ENCODE data around the gene RAB34.

Gene RAB34

DNA sequence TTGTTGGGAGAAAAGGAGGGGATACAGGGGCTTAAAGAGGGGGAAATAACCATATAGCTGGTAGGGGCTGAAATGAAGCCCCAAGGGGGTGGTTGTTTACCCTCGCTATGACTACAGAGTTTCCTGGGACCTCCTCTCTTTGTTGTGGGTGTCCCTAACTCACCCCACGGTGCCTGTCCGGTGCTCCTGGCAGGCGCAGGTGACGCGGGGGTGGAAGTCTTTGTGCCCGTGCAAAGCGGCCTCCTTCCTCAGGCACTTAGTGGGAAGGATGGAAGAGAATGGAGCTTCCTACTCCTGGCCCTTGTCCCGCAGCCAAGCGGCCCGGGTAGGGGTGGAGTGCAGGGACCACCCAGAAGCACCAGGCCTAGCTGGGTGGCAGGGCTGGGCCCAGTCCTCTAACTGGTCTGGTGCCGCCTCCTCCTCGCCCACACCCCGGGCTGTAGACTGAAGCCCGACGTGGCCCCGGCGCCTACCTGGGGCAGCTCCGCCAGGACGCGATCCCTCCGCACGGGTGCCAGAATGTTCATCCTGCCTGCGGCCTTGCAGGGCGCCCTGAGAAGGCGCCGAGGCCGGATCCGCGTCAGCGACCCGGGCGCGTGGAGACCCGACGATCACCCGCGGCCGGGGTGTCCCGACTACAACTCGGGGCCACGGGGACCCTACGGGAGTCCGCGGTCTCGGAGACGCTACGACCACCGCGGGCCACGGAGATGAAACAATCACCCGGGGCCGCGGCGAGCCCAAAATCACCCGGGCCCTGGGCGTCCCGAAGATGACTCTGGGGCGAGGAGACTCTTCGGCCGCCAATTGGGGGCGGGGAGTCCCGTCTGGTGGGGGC, 709 bp downstream of the RAB34 start (continued):
- TF ChIP-seq, protein P1, sequence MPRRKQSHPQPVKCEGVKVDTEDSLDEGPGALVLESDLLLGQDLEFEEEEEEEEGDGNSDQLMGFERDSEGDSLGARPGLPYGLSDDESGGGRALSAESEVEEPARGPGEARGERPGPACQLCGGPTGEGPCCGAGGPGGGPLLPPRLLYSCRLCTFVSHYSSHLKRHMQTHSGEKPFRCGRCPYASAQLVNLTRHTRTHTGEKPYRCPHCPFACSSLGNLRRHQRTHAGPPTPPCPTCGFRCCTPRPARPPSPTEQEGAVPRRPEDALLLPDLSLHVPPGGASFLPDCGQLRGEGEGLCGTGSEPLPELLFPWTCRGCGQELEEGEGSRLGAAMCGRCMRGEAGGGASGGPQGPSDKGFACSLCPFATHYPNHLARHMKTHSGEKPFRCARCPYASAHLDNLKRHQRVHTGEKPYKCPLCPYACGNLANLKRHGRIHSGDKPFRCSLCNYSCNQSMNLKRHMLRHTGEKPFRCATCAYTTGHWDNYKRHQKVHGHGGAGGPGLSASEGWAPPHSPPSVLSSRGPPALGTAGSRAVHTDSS (tag by site-specific recombination; IDR thresholded peaks at IDR 0.05): no peak
- no peak for TF ChIP-seq ZBTB11 (tag by site-specific recombination; conservative IDR thresholded peaks at IDR 0.05; ENCODE audit: low read depth)
- TF ChIP-seq ZNF768 (tag by site-specific recombination; IDR thresholded peaks at IDR 0.05): no peak
- TF ChIP-seq ZNF600 (tag by site-specific recombination; IDR thresholded peaks at IDR 0.05): peak; percentile 27; the same call in 1 of the 2 replicates
- TF ChIP-seq ZNF777 (tag by site-specific recombination; IDR thresholded peaks at IDR 0.05; ENCODE audit: borderline replicate concordance): 0 out of 2 replicates have a peak, but pooled peaks have one; percentile 71
- TF ChIP-seq ZNF664 (tag by site-specific recombination; IDR thresholded peaks at IDR 0.05): no peak
- TF ChIP-seq ZNF621 (tag by site-specific recombination; IDR thresholded peaks at IDR 0.05): no peak
- peak; percentile 4; the same call in 1 of the 2 replicates for TF ChIP-seq ZEB2 (tag by site-specific recombination; IDR thresholded peaks at IDR 0.05)
- TF ChIP-seq TRIM28 (IDR thresholded peaks at IDR 0.05; ENCODE audit: borderline replicate concordance, low read length): no peak
- TF ChIP-seq ZNF792 (tag by site-specific recombination; IDR thresholded peaks at IDR 0.05): 0 out of 2 replicates have a peak, but pooled peaks have one; percentile 16
- TF ChIP-seq, protein P2, sequence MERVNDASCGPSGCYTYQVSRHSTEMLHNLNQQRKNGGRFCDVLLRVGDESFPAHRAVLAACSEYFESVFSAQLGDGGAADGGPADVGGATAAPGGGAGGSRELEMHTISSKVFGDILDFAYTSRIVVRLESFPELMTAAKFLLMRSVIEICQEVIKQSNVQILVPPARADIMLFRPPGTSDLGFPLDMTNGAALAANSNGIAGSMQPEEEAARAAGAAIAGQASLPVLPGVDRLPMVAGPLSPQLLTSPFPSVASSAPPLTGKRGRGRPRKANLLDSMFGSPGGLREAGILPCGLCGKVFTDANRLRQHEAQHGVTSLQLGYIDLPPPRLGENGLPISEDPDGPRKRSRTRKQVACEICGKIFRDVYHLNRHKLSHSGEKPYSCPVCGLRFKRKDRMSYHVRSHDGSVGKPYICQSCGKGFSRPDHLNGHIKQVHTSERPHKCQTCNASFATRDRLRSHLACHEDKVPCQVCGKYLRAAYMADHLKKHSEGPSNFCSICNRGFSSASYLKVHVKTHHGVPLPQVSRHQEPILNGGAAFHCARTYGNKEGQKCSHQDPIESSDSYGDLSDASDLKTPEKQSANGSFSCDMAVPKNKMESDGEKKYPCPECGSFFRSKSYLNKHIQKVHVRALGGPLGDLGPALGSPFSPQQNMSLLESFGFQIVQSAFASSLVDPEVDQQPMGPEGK (tag by site-specific recombination; IDR thresholded peaks at IDR 0.05): no peak
- peak; percentile 92 for TF ChIP-seq KLF1 (tag by site-specific recombination; IDR thresholded peaks at IDR 0.05)
- no peak for TF ChIP-seq ZNF274 (IDR thresholded peaks at IDR 0.05; ENCODE audit: low read length)
- TF ChIP-seq ZNF274 (tag by site-specific recombination; IDR thresholded peaks at IDR 0.05; ENCODE audit: borderline replicate concordance): no peak
- TF ChIP-seq SETDB1 (IDR thresholded peaks at IDR 0.05; ENCODE audit: insufficient read length, low read length): no peak
- TF ChIP-seq ZBTB17 (tag by site-specific recombination; IDR thresholded peaks at IDR 0.05): peak; percentile 38; the same call in 1 of the 2 replicates
- TF ChIP-seq, protein P3, sequence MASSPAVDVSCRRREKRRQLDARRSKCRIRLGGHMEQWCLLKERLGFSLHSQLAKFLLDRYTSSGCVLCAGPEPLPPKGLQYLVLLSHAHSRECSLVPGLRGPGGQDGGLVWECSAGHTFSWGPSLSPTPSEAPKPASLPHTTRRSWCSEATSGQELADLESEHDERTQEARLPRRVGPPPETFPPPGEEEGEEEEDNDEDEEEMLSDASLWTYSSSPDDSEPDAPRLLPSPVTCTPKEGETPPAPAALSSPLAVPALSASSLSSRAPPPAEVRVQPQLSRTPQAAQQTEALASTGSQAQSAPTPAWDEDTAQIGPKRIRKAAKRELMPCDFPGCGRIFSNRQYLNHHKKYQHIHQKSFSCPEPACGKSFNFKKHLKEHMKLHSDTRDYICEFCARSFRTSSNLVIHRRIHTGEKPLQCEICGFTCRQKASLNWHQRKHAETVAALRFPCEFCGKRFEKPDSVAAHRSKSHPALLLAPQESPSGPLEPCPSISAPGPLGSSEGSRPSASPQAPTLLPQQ (tag by site-specific recombination; IDR thresholded peaks at IDR 0.05): no peak
- no peak for TF ChIP-seq ZNF175 (tag by site-specific recombination; IDR thresholded peaks at IDR 0.05)
- TF ChIP-seq IKZF3 (tag by site-specific recombination; IDR thresholded peaks at IDR 0.05): peak; percentile 39
- no peak for TF ChIP-seq KLF7 (tag by site-specific recombination; IDR thresholded peaks at IDR 0.05; ENCODE audit: borderline replicate concordance)
- no peak; the same call in 1 of the 2 replicates for TF ChIP-seq ZNF629 (tag by site-specific recombination; IDR thresholded peaks at IDR 0.05)
- TF ChIP-seq, protein P4, sequence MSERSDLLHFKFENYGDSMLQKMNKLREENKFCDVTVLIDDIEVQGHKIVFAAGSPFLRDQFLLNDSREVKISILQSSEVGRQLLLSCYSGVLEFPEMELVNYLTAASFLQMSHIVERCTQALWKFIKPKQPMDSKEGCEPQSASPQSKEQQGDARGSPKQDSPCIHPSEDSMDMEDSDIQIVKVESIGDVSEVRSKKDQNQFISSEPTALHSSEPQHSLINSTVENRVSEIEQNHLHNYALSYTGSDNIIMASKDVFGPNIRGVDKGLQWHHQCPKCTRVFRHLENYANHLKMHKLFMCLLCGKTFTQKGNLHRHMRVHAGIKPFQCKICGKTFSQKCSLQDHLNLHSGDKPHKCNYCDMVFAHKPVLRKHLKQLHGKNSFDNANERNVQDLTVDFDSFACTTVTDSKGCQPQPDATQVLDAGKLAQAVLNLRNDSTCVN (tag by site-specific recombination; optimal IDR thresholded peaks at IDR 0.05): peak; percentile 94
- TF ChIP-seq ZFP37 (tag by site-specific recombination; IDR thresholded peaks at IDR 0.05): peak; percentile 66; the same call in 1 of the 2 replicates
- TF ChIP-seq SP7 (tag by site-specific recombination; IDR thresholded peaks at IDR 0.05): peak; percentile 51
- TF ChIP-seq BCL11B (tag by site-specific recombination; IDR thresholded peaks at IDR 0.05; ENCODE audit: low read depth): no peak
- peak; percentile 92 for TF ChIP-seq ZFHX2 (tag by site-specific recombination; conservative IDR thresholded peaks at IDR 0.05)
- TF ChIP-seq ZBTB8A (tag by site-specific recombination; IDR thresholded peaks at IDR 0.05): peak; percentile 86
- TF ChIP-seq ZBTB20 (tag by site-specific recombination; IDR thresholded peaks at IDR 0.05): peak; percentile 78
- peak; percentile 59 for TF ChIP-seq ZBTB48 (tag by site-specific recombination; IDR thresholded peaks at IDR 0.05)
- no peak for TF ChIP-seq ZNF677 (tag by site-specific recombination; IDR thresholded peaks at IDR 0.05)

All from HEK293 (cell line).